SK-N-SH treated with all-trans-retinoic acid at 6 μM for 48 hours (cell line): ENCODE data around the gene ADGRV1.
A peak's percentile ranks its signal among the peaks of the same experiment; 100 is the strongest.

Experiments
- ATAC-seq: fragments of 200-7000 bp; cut with Tn5 transposase; 3 replicates; pipeline ENCODE4 v1.9.1; 2020; ENCODE audit warnings: mild to moderate bottlenecking, moderate library complexity
- BACH2 ChIP-seq: fragments of 250-450 bp; sonication (Bioruptor Pico); IDR thresholded peaks from 2 replicates; pipeline ENCODE4 v1.9.0; 2021; ENCODE audit warnings: mild to moderate bottlenecking, borderline replicate concordance
- CSDC2 ChIP-seq: fragments of 250-450 bp; sonication (Bioruptor Pico); IDR thresholded peaks from 2 replicates; pipeline ENCODE4 v1.5.0; 2020; ENCODE audit warnings: mild to moderate bottlenecking, moderate library complexity
- ISL1 ChIP-seq: fragments of 250-450 bp; sonication (Bioruptor Pico); IDR thresholded peaks from 2 replicates; pipeline ENCODE4 v2.1.2; 2022; ENCODE audit warnings: mild to moderate bottlenecking, moderate library complexity
- OSR1 ChIP-seq: fragments of 250-450 bp; sonication (Bioruptor Pico); IDR thresholded peaks from 2 replicates; pipeline ENCODE4 v1.8.0; 2022; ENCODE audit warnings: moderate library complexity, mild to moderate bottlenecking, inconsistent platforms
- RARB ChIP-seq: fragments of 250-450 bp; sonication (Bioruptor Pico); IDR thresholded peaks from 2 replicates; pipeline ENCODE4 v1.8.0; 2021; ENCODE audit warnings: mild to moderate bottlenecking, moderate library complexity
- SNAI2 ChIP-seq: fragments of 250-450 bp; sonication (Bioruptor Pico); IDR thresholded peaks from 2 replicates; pipeline ENCODE4 v1.5.0; 2020; ENCODE audit warnings: mild to moderate bottlenecking, moderate library complexity
- TCF4 ChIP-seq: fragments of 250-450 bp; sonication (Bioruptor Pico); IDR thresholded peaks from 2 replicates; pipeline ENCODE4 v1.8.0; 2021; ENCODE audit warnings: mild to moderate bottlenecking, moderate library complexity, borderline replicate concordance
- TOX ChIP-seq: fragments of 250-450 bp; sonication (Bioruptor Pico); IDR thresholded peaks from 2 replicates; pipeline ENCODE4 v1.8.0; 2021; ENCODE audit warnings: mild to moderate bottlenecking, moderate library complexity, borderline replicate concordance
- ZC3H10 ChIP-seq: fragments of 250-450 bp; sonication (Bioruptor Pico); IDR thresholded peaks from 2 replicates; pipeline ENCODE4 v1.5.1; 2021; ENCODE audit warnings: mild to moderate bottlenecking, moderate library complexity
- ZFP3 ChIP-seq: fragments of 250-450 bp; sonication (Bioruptor Pico); IDR thresholded peaks from 2 replicates; pipeline ENCODE4 v1.5.0; 2020; ENCODE audit warnings: mild to moderate bottlenecking, moderate library complexity
- ZFP30 ChIP-seq: fragments of 450-650 bp; formaldehyde crosslinking; IDR thresholded peaks from 2 replicates; pipeline ENCODE4 v1.5.0; 2022; ENCODE audit warnings: mild to moderate bottlenecking, moderate library complexity
- ZNF70 ChIP-seq: fragments of 450-650 bp; formaldehyde crosslinking; IDR thresholded peaks from 2 replicates; pipeline ENCODE4 v1.5.0; 2020; ENCODE audit warnings: mild to moderate bottlenecking, moderate library complexity
- ZNF8 ChIP-seq: fragments of 450-650 bp; formaldehyde crosslinking; IDR thresholded peaks from 2 replicates; pipeline ENCODE4 v1.5.0; 2020; ENCODE audit warnings: mild to moderate bottlenecking, moderate library complexity
- TF ChIP-seq, protein P1 (sequence below): fragments of 250-450 bp; sonication (Bioruptor Pico); IDR thresholded peaks from 2 replicates; pipeline ENCODE4 v1.5.1; 2021; ENCODE audit warnings: mild to moderate bottlenecking, moderate library complexity
- TF ChIP-seq, protein P2 (sequence below): fragments of 250-450 bp; sonication (Bioruptor Pico); IDR thresholded peaks from 2 replicates; pipeline ENCODE4 v1.5.1; 2020; ENCODE audit warnings: low read depth, mild to moderate bottlenecking, moderate library complexity
- TF ChIP-seq, protein P3 (sequence below): fragments of 250-450 bp; sonication (Bioruptor Pico); IDR thresholded peaks from 2 replicates; pipeline ENCODE4 v1.8.0; 2021; ENCODE audit warnings: low read depth, mild to moderate bottlenecking, moderate library complexity, borderline replicate concordance
- TF ChIP-seq, protein P4 (sequence below): fragments of 250-450 bp; sonication (Bioruptor Pico); IDR thresholded peaks from 2 replicates; pipeline ENCODE4 v1.5.0; 2020; ENCODE audit warnings: mild to moderate bottlenecking, moderate library complexity

The ADGRV1 gene

DNA sequence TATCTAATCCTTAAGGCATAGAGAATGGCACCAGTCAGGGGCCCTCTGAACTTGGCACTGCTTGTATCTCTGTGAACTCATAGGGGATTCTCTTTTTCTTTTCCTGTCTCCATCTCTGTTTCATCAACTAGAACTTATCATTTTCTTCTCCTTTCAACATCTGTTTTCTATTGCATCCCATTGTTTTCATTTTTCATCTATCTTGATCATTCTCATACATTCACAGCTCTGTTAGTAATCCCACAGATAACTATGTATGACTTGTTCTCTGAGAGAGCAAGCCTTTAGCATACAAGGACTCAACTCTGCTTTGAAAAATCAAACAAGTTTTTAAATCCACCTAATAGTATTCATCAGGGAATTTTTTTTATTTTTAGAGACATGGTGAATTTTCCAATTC is 560.2 kb downstream of the ADGRV1 start:
- TF ChIP-seq ZNF70 (CRISPR knock-in tag) = peak; percentile 51; the same call in 1 of the 2 replicates
- TF ChIP-seq, protein P1, sequence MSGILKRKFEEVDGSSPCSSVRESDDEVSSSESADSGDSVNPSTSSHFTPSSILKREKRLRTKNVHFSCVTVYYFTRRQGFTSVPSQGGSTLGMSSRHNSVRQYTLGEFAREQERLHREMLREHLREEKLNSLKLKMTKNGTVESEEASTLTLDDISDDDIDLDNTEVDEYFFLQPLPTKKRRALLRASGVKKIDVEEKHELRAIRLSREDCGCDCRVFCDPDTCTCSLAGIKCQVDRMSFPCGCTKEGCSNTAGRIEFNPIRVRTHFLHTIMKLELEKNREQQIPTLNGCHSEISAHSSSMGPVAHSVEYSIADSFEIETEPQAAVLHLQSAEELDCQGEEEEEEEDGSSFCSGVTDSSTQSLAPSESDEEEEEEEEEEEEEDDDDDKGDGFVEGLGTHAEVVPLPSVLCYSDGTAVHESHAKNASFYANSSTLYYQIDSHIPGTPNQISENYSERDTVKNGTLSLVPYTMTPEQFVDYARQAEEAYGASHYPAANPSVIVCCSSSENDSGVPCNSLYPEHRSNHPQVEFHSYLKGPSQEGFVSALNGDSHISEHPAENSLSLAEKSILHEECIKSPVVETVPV = no peak
- peak; percentile 65; the same call in 1 of the 2 replicates for TF ChIP-seq TCF4
- TF ChIP-seq, all 23 proteins: peak for 2
- ATAC-seq = peak; percentile 76

DNA sequence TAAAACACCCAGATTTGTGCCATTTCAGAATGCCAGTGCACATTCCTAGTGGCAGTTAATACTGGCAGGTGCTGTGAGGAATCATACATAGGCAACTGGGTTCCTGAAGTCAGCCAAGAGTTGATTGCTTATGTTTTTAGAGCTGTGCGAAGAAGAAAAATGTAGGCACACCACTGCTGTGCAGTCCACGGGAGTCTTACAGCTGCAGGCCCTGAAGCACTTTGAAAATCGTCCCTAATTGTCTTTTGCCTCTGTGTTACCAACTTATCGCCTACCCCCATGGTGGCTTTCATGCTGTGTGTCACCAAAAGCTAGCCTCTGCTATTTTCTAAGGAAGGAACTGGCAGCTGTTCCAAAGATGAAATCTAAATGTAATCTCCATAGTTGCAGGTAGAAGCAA is 560.6 kb downstream of the ADGRV1 start:
- TF ChIP-seq ZNF8 (CRISPR knock-in tag) (no peak), RARB (no peak), ZNF70 (CRISPR knock-in tag) (no peak), ISL1 (CRISPR knock-in tag) (no peak)
- TF ChIP-seq, protein P2, sequence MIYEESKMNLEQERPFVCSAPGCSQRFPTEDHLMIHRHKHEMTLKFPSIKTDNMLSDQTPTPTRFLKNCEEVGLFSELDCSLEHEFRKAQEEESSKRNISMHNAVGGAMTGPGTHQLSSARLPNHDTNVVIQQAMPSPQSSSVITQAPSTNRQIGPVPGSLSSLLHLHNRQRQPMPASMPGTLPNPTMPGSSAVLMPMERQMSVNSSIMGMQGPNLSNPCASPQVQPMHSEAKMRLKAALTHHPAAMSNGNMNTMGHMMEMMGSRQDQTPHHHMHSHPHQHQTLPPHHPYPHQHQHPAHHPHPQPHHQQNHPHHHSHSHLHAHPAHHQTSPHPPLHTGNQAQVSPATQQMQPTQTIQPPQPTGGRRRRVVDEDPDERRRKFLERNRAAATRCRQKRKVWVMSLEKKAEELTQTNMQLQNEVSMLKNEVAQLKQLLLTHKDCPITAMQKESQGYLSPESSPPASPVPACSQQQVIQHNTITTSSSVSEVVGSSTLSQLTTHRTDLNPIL = no peak

DNA sequence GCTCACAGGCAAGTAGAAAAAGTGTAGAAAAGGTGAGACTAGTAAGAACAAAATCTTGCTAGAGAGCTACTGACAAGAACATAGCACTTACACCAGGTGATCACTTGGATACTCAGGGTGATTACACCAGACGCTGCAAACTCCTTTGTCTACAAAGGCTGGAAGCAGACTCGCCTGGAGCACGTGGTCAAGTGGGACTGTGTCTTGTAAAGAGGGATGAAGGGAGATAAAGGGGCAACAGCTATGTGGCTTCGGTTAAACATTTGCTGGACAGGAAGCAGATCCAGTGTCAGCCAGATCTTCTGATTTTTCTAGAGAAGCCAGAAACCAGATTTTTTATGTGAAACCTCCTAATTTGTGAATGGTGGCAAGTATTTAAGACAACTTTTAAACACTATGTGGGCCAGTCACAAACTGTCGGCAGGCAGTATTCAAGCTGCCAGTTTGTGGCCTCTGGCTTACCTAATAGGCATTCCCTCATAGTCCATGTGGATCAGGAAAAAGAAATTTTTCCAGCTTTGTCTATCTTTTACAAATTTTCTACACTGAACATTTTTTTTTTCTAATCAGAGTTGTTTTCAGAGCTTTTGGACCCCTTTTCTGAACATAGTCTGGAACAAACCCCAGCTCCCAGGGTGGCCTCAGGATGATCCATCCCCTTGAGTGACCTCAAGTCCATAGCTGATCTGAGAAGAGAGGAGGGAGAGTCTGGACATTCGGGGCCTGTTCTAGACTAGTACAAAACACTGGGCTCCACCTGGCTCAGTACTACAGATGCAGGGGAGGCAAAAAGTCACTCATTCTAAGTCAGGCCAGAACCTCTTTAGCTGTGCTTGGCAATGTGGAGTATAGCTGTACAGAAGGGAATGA is 561.6 kb downstream of the ADGRV1 start:
- ATAC-seq = no peak; the same call in 2 of the 3 replicates

More for the DNA sequence above, 560.6 kb downstream of the ADGRV1 start:
- peak; percentile 47; the same call in 2 of the 3 replicates for ATAC-seq

DNA sequence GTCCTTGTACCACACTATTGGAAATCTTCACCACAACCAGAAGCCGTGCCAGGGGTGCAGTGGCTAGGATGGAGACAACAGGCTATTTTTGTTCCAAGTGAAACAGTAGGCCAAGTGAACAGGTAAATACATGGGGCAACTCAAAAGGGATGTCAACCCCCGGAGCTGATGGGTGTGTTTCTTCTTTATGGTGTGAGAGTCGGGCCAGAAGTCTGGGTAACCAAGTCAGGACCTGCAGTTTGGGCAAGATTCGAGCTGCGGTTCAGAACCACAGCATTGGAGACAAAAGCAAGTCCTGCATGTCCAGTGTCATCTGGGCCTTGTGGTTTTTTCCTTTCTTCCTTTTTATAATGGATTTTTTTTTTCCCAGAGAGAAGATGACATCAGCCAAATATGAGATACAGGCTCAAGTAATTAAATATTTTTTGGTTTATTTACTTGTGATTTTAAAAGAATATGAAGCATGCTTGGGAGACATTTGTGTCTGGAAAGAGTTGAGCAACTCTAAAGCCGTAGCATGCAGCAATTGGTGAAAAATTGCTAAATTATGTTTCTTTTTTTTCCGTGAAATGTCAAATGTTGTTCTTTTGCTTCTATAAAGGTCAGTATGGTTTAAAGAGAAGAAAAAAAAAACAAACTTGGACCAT is 562.9 kb downstream of the ADGRV1 start:
- no peak for TF ChIP-seq ISL1 (CRISPR knock-in tag)
- TF ChIP-seq, protein P3, sequence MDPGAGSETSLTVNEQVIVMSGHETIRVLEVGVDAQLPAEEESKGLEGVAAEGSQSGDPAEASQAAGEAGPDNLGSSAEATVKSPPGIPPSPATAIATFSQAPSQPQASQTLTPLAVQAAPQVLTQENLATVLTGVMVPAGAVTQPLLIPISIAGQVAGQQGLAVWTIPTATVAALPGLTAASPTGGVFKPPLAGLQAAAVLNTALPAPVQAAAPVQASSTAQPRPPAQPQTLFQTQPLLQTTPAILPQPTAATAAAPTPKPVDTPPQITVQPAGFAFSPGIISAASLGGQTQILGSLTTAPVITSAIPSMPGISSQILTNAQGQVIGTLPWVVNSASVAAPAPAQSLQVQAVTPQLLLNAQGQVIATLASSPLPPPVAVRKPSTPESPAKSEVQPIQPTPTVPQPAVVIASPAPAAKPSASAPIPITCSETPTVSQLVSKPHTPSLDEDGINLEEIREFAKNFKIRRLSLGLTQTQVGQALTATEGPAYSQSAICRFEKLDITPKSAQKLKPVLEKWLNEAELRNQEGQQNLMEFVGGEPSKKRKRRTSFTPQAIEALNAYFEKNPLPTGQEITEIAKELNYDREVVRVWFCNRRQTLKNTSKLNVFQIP = no peak
- TF ChIP-seq OSR1 (CRISPR knock-in tag) = no peak
- no peak for TF ChIP-seq TOX
- TF ChIP-seq, protein P4, sequence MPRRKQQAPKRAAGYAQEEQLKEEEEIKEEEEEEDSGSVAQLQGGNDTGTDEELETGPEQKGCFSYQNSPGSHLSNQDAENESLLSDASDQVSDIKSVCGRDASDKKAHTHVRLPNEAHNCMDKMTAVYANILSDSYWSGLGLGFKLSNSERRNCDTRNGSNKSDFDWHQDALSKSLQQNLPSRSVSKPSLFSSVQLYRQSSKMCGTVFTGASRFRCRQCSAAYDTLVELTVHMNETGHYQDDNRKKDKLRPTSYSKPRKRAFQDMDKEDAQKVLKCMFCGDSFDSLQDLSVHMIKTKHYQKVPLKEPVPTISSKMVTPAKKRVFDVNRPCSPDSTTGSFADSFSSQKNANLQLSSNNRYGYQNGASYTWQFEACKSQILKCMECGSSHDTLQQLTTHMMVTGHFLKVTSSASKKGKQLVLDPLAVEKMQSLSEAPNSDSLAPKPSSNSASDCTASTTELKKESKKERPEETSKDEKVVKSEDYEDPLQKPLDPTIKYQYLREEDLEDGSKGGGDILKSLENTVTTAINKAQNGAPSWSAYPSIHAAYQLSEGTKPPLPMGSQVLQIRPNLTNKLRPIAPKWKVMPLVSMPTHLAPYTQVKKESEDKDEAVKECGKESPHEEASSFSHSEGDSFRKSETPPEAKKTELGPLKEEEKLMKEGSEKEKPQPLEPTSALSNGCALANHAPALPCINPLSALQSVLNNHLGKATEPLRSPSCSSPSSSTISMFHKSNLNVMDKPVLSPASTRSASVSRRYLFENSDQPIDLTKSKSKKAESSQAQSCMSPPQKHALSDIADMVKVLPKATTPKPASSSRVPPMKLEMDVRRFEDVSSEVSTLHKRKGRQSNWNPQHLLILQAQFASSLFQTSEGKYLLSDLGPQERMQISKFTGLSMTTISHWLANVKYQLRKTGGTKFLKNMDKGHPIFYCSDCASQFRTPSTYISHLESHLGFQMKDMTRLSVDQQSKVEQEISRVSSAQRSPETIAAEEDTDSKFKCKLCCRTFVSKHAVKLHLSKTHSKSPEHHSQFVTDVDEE (CRISPR knock-in tag) = no peak
- TF ChIP-seq CSDC2 (CRISPR knock-in tag) = no peak
- no peak for ATAC-seq

More for the DNA sequence above, 561.6 kb downstream of the ADGRV1 start:
- TF ChIP-seq ZNF8 (CRISPR knock-in tag) = no peak
- TF ChIP-seq, protein P3 = no peak
- no peak for TF ChIP-seq TCF4
- TF ChIP-seq SNAI2 (CRISPR knock-in tag) = no peak
- no peak for TF ChIP-seq OSR1 (CRISPR knock-in tag)
- TF ChIP-seq ZC3H10 (CRISPR knock-in tag) = no peak
- no peak for TF ChIP-seq RARB
- TF ChIP-seq, protein P4 (CRISPR knock-in tag) = no peak
- TF ChIP-seq ZFP30 (CRISPR knock-in tag) = no peak
- TF ChIP-seq ISL1 (CRISPR knock-in tag) = no peak
- TF ChIP-seq, protein P2 = no peak
- TF ChIP-seq TOX = no peak
- TF ChIP-seq ZFP3 (CRISPR knock-in tag) = no peak
- no peak for TF ChIP-seq BACH2 (CRISPR knock-in tag)
